Natural killer cell (primary cell): ENCODE results near the gene ASCC3. TPM values are rescaled to one million over a fixed set of nuclear protein-coding genes. Genes with fewer than 3 reads are reported as not detected.

ENCODE experiments used
- ATAC-seq, 3 donors: fragments of 150-1000 bp in 2 of 3; fragments of 200-7000 bp in 1 of 3; cut with Tn5 transposase; 1 replicate in 1 of 3; 2 replicates in 2 of 3; pipeline ENCODE4 v1.10.0; 2021; ENCODE audit warnings: mild to moderate bottlenecking in 2 of 3, moderate library complexity in 2 of 3
- DNase-seq, 2 donors: peaks; one replicate each; pipeline versions ENCODE4 v3.0.0 to v3.0.0-alpha.2; 2013 to 2021; ENCODE audit warnings: mixed read lengths in 1 of 2
- H3K27ac ChIP-seq: one replicate; pipeline ENCODE4 v1.5.1; 2013; ENCODE audit warnings: mild to moderate bottlenecking, low read length
- H3K27me3 ChIP-seq: one replicate; pipeline ENCODE4 v1.6.1; 2013; ENCODE audit warnings: low read length; ENCODE audit not compliant: control insufficient read depth, insufficient read depth
- H3K36me3 ChIP-seq: one replicate; pipeline ENCODE4 v1.6.1; 2013; ENCODE audit warnings: low read length; ENCODE audit not compliant: control insufficient read depth, insufficient read depth
- H3K4me1 ChIP-seq: one replicate; pipeline ENCODE4 v1.6.1; 2013; ENCODE audit warnings: low read length; ENCODE audit not compliant: control insufficient read depth, insufficient read depth
- H3K4me3 ChIP-seq: one replicate; pipeline ENCODE4 v1.5.1; 2013; ENCODE audit warnings: low read length
- H3K9me3 ChIP-seq: one replicate; pipeline ENCODE4 v1.6.1; 2013; ENCODE audit warnings: low read length; ENCODE audit not compliant: control insufficient read depth, insufficient read depth
- H3K27ac Mint-ChIP-seq, 2 donors: one replicate each; pipeline ENCODE4 v1.8.0; 2022; ENCODE audit warnings: mild to moderate bottlenecking in 2 of 2, mixed read lengths in 2 of 2, moderate library complexity in 1 of 2
- H3K27me3 Mint-ChIP-seq, 2 donors: one replicate each; pipeline ENCODE4 v1.8.0; 2022; ENCODE audit warnings: low read depth in 2 of 2, mixed read lengths in 2 of 2
- H3K36me3 Mint-ChIP-seq: one replicate; pipeline ENCODE4 v1.8.0; 2022; ENCODE audit warnings: mixed read lengths
- H3K4me1 Mint-ChIP-seq, 2 donors: one replicate each; pipeline ENCODE4 v1.8.0; 2022; ENCODE audit warnings: mixed read lengths in 2 of 2
- H3K4me3 Mint-ChIP-seq: one replicate; pipeline ENCODE4 v1.8.0; 2022; ENCODE audit warnings: mild to moderate bottlenecking, moderate library complexity, mixed read lengths
- H3K9me3 Mint-ChIP-seq, 2 donors: one replicate each; pipeline ENCODE4 v1.8.0; 2022; ENCODE audit warnings: mixed read lengths in 2 of 2
- WGBS: methylation state at CpG from one replicate; pipeline ENCODE4 v1.1.7; 2013; ENCODE audit warnings: missing lambda C conversion rate; ENCODE audit not compliant: insufficient coverage; 5-methylcytosine and 5-hydroxymethylcytosine counted together
- intact Hi-C: fragments of 100-400 bp; cut with micrococcal nuclease; formaldehyde crosslinking; loops from one replicate; pipeline ENCODE4 v1.14.2; 2022
- total RNA-seq, 4 donors: library from RNA; stranded (reverse); fragments of 120-200 nt in 1 of 4; gene quantifications; one replicate each; pipeline versions ENCODE4 v1.2.3 to v1.2.4, GENCODE V29; 2013 to 2022
- TF ChIP-seq, protein P1 (sequence below): fragments of 200-600 bp; IDR thresholded peaks from one replicate; pipeline ENCODE4 v1.8.0; 2022; ENCODE audit warnings: antibody characterized with exemption

ASCC3 gene
- total RNA-seq, 3 donors from 2014 or later (not counting 1 experiment from before 2014, with no cell fraction given) = 42.3 to 50.0 (median 44.1) TPM

DNA sequence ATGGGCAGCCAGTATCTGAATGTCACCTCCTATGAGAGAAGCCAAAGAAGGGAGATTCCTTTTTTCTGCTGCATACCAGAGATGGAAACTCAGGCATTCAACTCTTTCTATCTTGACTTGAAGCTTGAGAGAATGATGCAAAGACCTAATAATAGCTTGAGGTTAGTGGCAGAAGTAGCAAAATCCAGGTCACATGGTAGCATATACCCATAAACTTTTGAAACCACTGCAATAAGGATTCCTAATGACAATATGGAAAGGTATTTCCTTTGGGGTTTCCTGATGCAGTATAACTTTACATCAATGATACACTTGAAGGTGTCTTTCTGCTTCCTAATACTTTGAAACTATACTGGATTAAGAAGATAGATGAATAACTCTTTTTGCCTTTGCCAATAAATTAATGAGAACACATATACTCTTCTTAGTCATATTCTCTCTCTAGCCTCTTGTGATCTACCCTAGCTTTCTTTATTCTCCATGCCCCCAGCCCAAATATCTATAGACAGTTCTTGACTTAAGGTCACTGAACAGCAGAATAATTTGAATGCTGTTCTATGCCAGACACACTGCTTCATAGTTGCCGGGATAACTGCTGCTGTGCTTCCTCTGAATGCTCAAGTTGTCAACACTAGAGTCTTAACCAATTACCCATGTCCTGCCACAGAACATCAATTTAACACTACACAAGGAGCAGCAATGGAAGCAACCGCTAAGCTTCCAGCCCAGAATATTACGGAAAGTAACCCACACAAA is 260.9 kb downstream of the ASCC3 start:
- ATAC-seq = no peak
- Histone ChIP-seq H3K27ac (no peak overlapping the region), H3K9me3 (no peaks in the 10 kb centered on the region), H3K36me3 (peaks cover 7% of the 10 kb centered on the region), H3K4me3 (no peak overlapping the region), H3K27me3 (no peaks in the 10 kb centered on the region), H3K4me1 (no peaks in the 10 kb centered on the region)
- TF ChIP-seq, protein P1, sequence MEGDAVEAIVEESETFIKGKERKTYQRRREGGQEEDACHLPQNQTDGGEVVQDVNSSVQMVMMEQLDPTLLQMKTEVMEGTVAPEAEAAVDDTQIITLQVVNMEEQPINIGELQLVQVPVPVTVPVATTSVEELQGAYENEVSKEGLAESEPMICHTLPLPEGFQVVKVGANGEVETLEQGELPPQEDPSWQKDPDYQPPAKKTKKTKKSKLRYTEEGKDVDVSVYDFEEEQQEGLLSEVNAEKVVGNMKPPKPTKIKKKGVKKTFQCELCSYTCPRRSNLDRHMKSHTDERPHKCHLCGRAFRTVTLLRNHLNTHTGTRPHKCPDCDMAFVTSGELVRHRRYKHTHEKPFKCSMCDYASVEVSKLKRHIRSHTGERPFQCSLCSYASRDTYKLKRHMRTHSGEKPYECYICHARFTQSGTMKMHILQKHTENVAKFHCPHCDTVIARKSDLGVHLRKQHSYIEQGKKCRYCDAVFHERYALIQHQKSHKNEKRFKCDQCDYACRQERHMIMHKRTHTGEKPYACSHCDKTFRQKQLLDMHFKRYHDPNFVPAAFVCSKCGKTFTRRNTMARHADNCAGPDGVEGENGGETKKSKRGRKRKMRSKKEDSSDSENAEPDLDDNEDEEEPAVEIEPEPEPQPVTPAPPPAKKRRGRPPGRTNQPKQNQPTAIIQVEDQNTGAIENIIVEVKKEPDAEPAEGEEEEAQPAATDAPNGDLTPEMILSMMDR = no peak
- H3K36me3 Mint-ChIP-seq = peaks cover 6% of the 10 kb centered on the region
- DNase-seq = no peak
- no peaks in the 10 kb centered on the region for H3K4me1 Mint-ChIP-seq
- intact Hi-C loops = no loop called here
- 100% methylated on average over 2 of the region's 3 CpGs for WGBS
- H3K4me3 Mint-ChIP-seq = no peak overlapping the region
- no peak overlapping the region for H3K27ac Mint-ChIP-seq
- peaks cover 0 to 5% of the 10 kb centered on the region in 2 donors for H3K9me3 Mint-ChIP-seq
- H3K27me3 Mint-ChIP-seq = no peaks in the 10 kb centered on the region

DNA sequence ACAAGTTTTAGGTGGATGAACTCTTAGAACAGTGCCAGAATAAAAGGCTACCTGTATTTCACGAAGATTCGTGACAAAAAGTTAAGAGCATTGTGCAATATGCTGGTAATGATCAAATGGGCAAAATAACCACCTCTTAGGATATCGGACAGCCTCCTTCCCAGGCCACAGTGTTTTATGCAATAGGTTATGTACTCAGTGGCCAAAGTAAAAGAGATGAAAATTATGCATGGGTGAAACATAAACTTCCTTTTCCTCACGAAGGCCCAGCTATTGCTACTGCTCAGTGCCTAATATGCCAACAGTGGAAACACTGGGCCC is 262.8 kb downstream of the ASCC3 start:
- H3K9me3 Mint-ChIP-seq = peaks cover 0 to 5% of the 10 kb centered on the region in 2 donors
- no peaks in the 10 kb centered on the region for H3K4me1 Mint-ChIP-seq
- peaks cover 6% of the 10 kb centered on the region for H3K36me3 Mint-ChIP-seq
- H3K4me1 ChIP-seq = no peaks in the 10 kb centered on the region
- no peak for DNase-seq
- ATAC-seq = no peak
- no peak overlapping the region for H3K27ac ChIP-seq
- TF ChIP-seq, protein P1 = no peak
- H3K27me3 ChIP-seq = no peaks in the 10 kb centered on the region
- WGBS = 95% methylated on average over 4 of the region's 4 CpGs
- no peak overlapping the region for H3K4me3 Mint-ChIP-seq
- H3K27ac Mint-ChIP-seq = no peak overlapping the region
- intact Hi-C loops = no loop called here
- no peaks in the 10 kb centered on the region for H3K27me3 Mint-ChIP-seq
- H3K9me3 ChIP-seq = no peaks in the 10 kb centered on the region
- H3K36me3 ChIP-seq = peaks cover 4% of the 10 kb centered on the region
- H3K4me3 ChIP-seq = no peak overlapping the region

DNA sequence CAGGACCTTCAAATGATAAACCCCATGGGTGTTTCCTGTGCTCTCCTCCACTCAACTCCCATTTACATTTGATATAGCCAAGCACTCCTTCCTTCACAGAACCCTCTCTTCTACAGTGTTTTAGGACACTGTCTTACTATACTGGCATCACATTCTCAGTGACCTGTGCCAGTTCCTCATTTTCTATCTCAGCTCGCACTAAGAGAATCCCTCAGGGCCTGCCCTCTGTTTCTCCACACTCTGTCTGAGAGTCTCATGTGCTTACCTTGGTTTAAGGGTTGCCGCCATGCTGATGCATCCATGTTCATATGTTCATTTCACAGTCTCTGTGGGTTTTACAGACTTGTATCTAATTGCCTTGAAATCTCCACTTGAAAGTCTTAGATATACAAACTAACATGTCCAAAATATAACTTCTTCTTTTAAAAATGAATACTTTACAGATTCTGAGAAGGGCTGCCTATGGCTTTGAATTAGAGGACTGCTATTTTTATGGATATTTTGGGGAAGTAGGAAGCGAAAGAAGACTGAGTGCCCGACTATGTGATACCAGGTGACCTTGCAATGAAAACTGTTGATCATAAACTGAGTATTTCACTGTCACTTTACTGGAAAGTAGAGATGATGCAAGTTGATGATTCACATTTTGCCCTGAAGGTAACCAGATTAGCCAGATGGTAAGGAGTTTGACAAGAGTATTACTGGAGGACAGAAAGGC is 263.3 kb downstream of the ASCC3 start:
- ATAC-seq (no peak), DNase-seq (no peak)
- H3K27ac ChIP-seq = no peak overlapping the region
- H3K9me3 ChIP-seq = no peaks in the 10 kb centered on the region
- TF ChIP-seq, protein P1 = no peak
- peaks cover 0 to 5% of the 10 kb centered on the region in 2 donors for H3K9me3 Mint-ChIP-seq
- H3K4me1 ChIP-seq = no peaks in the 10 kb centered on the region
- no peaks in the 10 kb centered on the region for H3K27me3 ChIP-seq
- H3K36me3 ChIP-seq = peaks cover 4% of the 10 kb centered on the region
- no peaks in the 10 kb centered on the region for H3K27me3 Mint-ChIP-seq
- no peak overlapping the region for H3K4me3 ChIP-seq
- WGBS = 86% methylated on average over 3 of the region's 4 CpGs
- H3K36me3 Mint-ChIP-seq = peaks cover 6% of the 10 kb centered on the region
- intact Hi-C loops = no loop called here
- H3K4me1 Mint-ChIP-seq = no peaks in the 10 kb centered on the region
- H3K27ac Mint-ChIP-seq = no peak overlapping the region
- no peak overlapping the region for H3K4me3 Mint-ChIP-seq
